K562 (cell line): ENCODE data around the gene IDH3G. TPM values are rescaled to one million over a fixed set of nuclear protein-coding genes. Genes with fewer than 3 reads are reported as not detected.

ENCODE experiments used
- ARID4B ChIP-seq: sonication (generic); formaldehyde crosslinking; IDR thresholded peaks from 2 replicates; pipeline ENCODE4 v1.8.0; 2022; ENCODE audit warnings: mild to moderate bottlenecking, missing genetic modification reagents
- CHD4 ChIP-seq: fragments of 200-600 bp; sonication (generic); IDR thresholded peaks from 3 replicates; pipeline ENCODE4 v1.6.1; 2012; ENCODE audit warnings: low read depth, mild to moderate bottlenecking, mixed read lengths, low read length, inconsistent platforms; ENCODE audit not compliant: insufficient read depth, insufficient replicate concordance, poor library complexity, severe bottlenecking
- CTBP1 ChIP-seq: fragments of 450-650 bp; IDR thresholded peaks from 2 replicates; pipeline ENCODE4 v1.6.1; 2016; ENCODE audit warnings: borderline replicate concordance
- EZH2 ChIP-seq: IDR thresholded peaks from 2 replicates; pipeline ENCODE4 v1.6.1; 2012; ENCODE audit warnings: low read depth, mild to moderate bottlenecking, inconsistent platforms, low read length, borderline replicate concordance
- GATAD2A ChIP-seq: fragments of 450-650 bp; IDR thresholded peaks from 2 replicates; pipeline ENCODE4 v1.6.1; 2017
- HNRNPUL1 ChIP-seq: fragments of 200-400 bp; formaldehyde crosslinking; IDR thresholded peaks from 2 replicates; pipeline ENCODE4 v1.6.1; 2017; ENCODE audit warnings: low read length
- MAZ ChIP-seq, 2 experiments: fragments of 450-650 bp in 1 of 2; sonication (generic) in 1 of 2; formaldehyde crosslinking; IDR thresholded peaks in 1 of 2; conservative IDR thresholded peaks in 1 of 2; 2 replicates each; pipeline versions ENCODE4 v1.4.0 to v1.5.0; 2020; ENCODE audit warnings: mild to moderate bottlenecking in 1 of 2, missing genetic modification reagents in 1 of 2
- NCOR1 ChIP-seq: fragments of 450-650 bp; IDR thresholded peaks from 2 replicates; pipeline ENCODE4 v1.6.1; 2016; ENCODE audit warnings: mild to moderate bottlenecking, moderate library complexity
- NR4A1 ChIP-seq, 2 experiments: fragments of 250-450 bp in 1 of 2; fragments of 450-650 bp in 1 of 2; sonication (Bioruptor Pico) in 1 of 2; IDR thresholded peaks; 2 replicates each; pipeline versions ENCODE4 v1.4.0 to v1.6.1; 2016 to 2020; ENCODE audit warnings: mild to moderate bottlenecking in 2 of 2, missing compliant biosample characterization in 1 of 2, missing genetic modification characterization in 1 of 2, moderate library complexity in 1 of 2
- TAF7 ChIP-seq: fragments of 450-650 bp; IDR thresholded peaks from 2 replicates; pipeline ENCODE4 v1.6.1; 2016; ENCODE audit warnings: missing genetic modification characterization, missing compliant biosample characterization
- TAF9B ChIP-seq: fragments of 450-650 bp; IDR thresholded peaks from 2 replicates; pipeline ENCODE4 v1.6.1; 2018; ENCODE audit warnings: mild to moderate bottlenecking; ENCODE audit not compliant: partially characterized antibody
- TFAP4 ChIP-seq: sonication (generic); formaldehyde crosslinking; IDR thresholded peaks from 2 replicates; pipeline ENCODE4 v1.8.0; 2022; ENCODE audit warnings: missing genetic modification reagents, mild to moderate bottlenecking, moderate library complexity, borderline replicate concordance
- THAP12 ChIP-seq: fragments of 250-450 bp; sonication (Bioruptor Pico); IDR thresholded peaks from 2 replicates; pipeline ENCODE4 v1.9.0; 2021; ENCODE audit warnings: mild to moderate bottlenecking, inconsistent platforms
- USF1 ChIP-seq: sonication (generic); formaldehyde crosslinking; IDR thresholded peaks from 2 replicates; pipeline ENCODE4 v1.9.0; 2022; ENCODE audit warnings: mild to moderate bottlenecking, missing genetic modification reagents
- ZBTB2 ChIP-seq: fragments of 450-650 bp; IDR thresholded peaks from 2 replicates; pipeline ENCODE4 v1.6.1; 2016; ENCODE audit warnings: antibody characterized with exemption
- ZNF561 ChIP-seq: fragments of 450-650 bp; formaldehyde crosslinking; conservative IDR thresholded peaks from 2 replicates; pipeline ENCODE4 v1.4.0; 2020; ENCODE audit warnings: mild to moderate bottlenecking, moderate library complexity
- polyA plus RNA-seq, 8 experiments: library from polyadenylated mRNA; depleted of rRNA in 4 of 8; stranded (reverse) in 5 of 8; unstranded in 3 of 8; fragments of >200 nt; fragmentation: Nextera tagmentation in 2 of 8; fragmentation: Illumina TruSeq in 1 of 8; extraction: Ambion mirVana in 2 of 8; extraction: Trizol in 1 of 8; gene quantifications; 2 replicates each; pipeline versions ENCODE4 v1.2.1 to v1.2.3, GENCODE V29; 2011 to 2014; ENCODE audit warnings: inconsistent platforms in 1 of 8, missing spikeins in 1 of 8
- total RNA-seq, 7 experiments: library from RNA; depleted of rRNA in 6 of 7; stranded (reverse); fragments of >200 nt in 6 of 7; fragmentation: Illumina TruSeq in 2 of 7; extraction: Trizol in 2 of 7; gene quantifications; 2 replicates each; pipeline versions ENCODE4 v1.2.1 to v1.2.3, GENCODE V29; 2011 to 2021; ENCODE audit warnings: low replicate concordance in 1 of 7

Gene IDH3G
- total and polyA plus RNA-seq, 9 of the 15 experiments (the other 6 are each of a cell fraction or from before 2014, with no cell fraction given): 24.3 to 72.5 (median 37.9) TPM

GRCh38 chrX:153766098-153766817, 27.9 kb downstream of the IDH3G start (continued):
- TF ChIP-seq TFAP4 (CRISPR knock-in tag): peak; percentile 37; the same call in 1 of the 2 replicates
- TF ChIP-seq TAF7 (tag): no peak
- no peak for TF ChIP-seq THAP12 (CRISPR knock-in tag)
- no peak for TF ChIP-seq ZNF561 (CRISPR knock-in tag)
- peak; percentile 22; the same call in 1 of the 2 replicates for TF ChIP-seq NCOR1
- TF ChIP-seq CHD4: no peak
- 0 out of 2 replicates have a peak, but pooled peaks have one; percentile 35 for TF ChIP-seq ZBTB2
- TF ChIP-seq EZH2: no peak
- TF ChIP-seq HNRNPUL1: no peak
- TF ChIP-seq CTBP1: peak; percentile 17; the same call in 1 of the 2 replicates
- peak in 1 of 2 experiments; percentile 64; a peak in 2 of 4 replicates for TF ChIP-seq MAZ (CRISPR knock-in tag; conservative IDR thresholded peaks at IDR 0.05 in 1 of 2, IDR thresholded peaks at IDR 0.05 in 1 of 2)
- TF ChIP-seq NR4A1 (CRISPR knock-in tag; IDR thresholded peaks at IDR 0.05): no peak
- 0 out of 2 replicates have a peak, but pooled peaks have one; percentile 52 for TF ChIP-seq NR4A1 (tag; IDR thresholded peaks at IDR 0.05)
- TF ChIP-seq USF1 (CRISPR knock-in tag): 0 out of 2 replicates have a peak, but pooled peaks have one; percentile 11
- TF ChIP-seq TAF9B: no peak
- 0 out of 2 replicates have a peak, but pooled peaks have one; percentile 62 for TF ChIP-seq ARID4B (CRISPR knock-in tag)
- TF ChIP-seq GATAD2A: peak; percentile 54; the same call in 1 of the 2 replicates
